Vagina (tissue), 2 donors: ENCODE results near the gene GP1BA.

Experiments used
- POLR2A ChIP-seq, 2 donors: fragments of 450-650 bp; IDR thresholded peaks; one replicate each; pipeline ENCODE4 v1.6.1; 2017; ENCODE audit warnings: antibody characterized with exemption in 2 of 2, mild to moderate bottlenecking in 2 of 2, moderate library complexity in 2 of 2
- TF ChIP-seq, protein P1 (sequence below), 3 experiments: fragments of 450-650 bp in 2 of 3; fragments of 200-600 bp in 1 of 3; sonication (generic) in 1 of 3; IDR thresholded peaks; one replicate each; pipeline ENCODE4 v1.5.1; 2017 to 2019; ENCODE audit warnings: antibody characterized with exemption in 3 of 3, mild to moderate bottlenecking in 2 of 3, moderate library complexity in 2 of 3

DNA sequence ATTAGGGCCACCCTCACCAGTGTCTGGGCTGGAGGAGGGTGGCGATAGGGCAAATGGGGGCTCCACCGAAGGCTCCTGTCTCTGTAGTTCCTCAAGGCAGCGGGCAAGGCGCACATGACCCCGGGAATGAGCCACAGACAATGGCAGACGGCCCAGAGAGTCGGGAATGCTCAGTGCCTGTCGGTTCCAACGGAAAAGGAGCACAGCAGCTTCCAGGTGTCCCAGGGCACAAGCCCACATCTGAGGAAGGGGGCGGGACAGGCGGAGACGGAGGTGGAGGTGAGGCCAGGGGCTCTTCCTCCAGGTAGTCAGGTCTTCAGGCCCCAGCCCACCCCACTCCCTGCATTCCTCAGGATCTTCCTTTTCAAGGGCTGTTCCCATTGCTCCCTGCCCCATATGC lies 40.7 kb downstream of the GP1BA start:
- TF ChIP-seq, protein P1, sequence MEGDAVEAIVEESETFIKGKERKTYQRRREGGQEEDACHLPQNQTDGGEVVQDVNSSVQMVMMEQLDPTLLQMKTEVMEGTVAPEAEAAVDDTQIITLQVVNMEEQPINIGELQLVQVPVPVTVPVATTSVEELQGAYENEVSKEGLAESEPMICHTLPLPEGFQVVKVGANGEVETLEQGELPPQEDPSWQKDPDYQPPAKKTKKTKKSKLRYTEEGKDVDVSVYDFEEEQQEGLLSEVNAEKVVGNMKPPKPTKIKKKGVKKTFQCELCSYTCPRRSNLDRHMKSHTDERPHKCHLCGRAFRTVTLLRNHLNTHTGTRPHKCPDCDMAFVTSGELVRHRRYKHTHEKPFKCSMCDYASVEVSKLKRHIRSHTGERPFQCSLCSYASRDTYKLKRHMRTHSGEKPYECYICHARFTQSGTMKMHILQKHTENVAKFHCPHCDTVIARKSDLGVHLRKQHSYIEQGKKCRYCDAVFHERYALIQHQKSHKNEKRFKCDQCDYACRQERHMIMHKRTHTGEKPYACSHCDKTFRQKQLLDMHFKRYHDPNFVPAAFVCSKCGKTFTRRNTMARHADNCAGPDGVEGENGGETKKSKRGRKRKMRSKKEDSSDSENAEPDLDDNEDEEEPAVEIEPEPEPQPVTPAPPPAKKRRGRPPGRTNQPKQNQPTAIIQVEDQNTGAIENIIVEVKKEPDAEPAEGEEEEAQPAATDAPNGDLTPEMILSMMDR (IDR thresholded peaks at IDR 0.05): no peak
- TF ChIP-seq POLR2A (IDR thresholded peaks at IDR 0.05): no peak
